Measurements from ENCODE around the gene LIMS1. TPM values are rescaled to one million over a fixed set of nuclear protein-coding genes. Genes with fewer than 3 reads are reported as not detected.
"Not testable (repeated sequence)": the region's sequence is repeated elsewhere in the genome, so short reads cannot be mapped to it uniquely, and the experiment has no call there.

LIMS1 gene
- total RNA-seq, 2 experiments from 2014 or later: 47.4 to 52.2 TPM

GRCh38 chr2:108676522-108676921 lies 142.3 kb downstream of the LIMS1 start:
- CTCF ChIA-PET, POLR2A ChIA-PET: not testable (repeated sequence)

- POLR2A ChIA-PET, CTCF ChIA-PET: not testable (repeated sequence)
These were observed 143.0 kb downstream of the LIMS1 start for GRCh38 chr2:108677239-108677744.

- CTCF ChIA-PET, POLR2A ChIA-PET: not testable (repeated sequence)
These were observed 144.0 kb downstream of the LIMS1 start for GRCh38 chr2:108678198-108678651.

- CTCF ChIA-PET: interaction anchor here (0.6 kb wide), 2 partner anchors 27 to 48 kb away, joined by 3 read pairs; no protein-coding TSS in a partner anchor
- POLR2A ChIA-PET: not testable (repeated sequence)
These were observed 146.5 kb downstream of the LIMS1 start for GRCh38 chr2:108680805-108681204.

GRCh38 chr2:108688818-108689756 lies 154.8 kb downstream of the LIMS1 start:
- CTCF ChIA-PET, POLR2A ChIA-PET: not testable (repeated sequence)

GRCh38 chr2:108690001-108690400 lies 155.7 kb downstream of the LIMS1 start:
- POLR2A ChIA-PET, CTCF ChIA-PET: not testable (repeated sequence)

- CTCF ChIA-PET: no interaction called here
- POLR2A ChIA-PET: no interaction called here
These were observed 157.2 kb downstream of the LIMS1 start for GRCh38 chr2:108691447-108691846.

- ChIA-PET POLR2A (no interaction called here), CTCF (no interaction called here)
These were observed 166.9 kb downstream of the LIMS1 start for GRCh38 chr2:108701208-108701607.

GRCh38 chr2:108701806-108702205 lies 167.5 kb downstream of the LIMS1 start:
- POLR2A ChIA-PET: no interaction called here

GRCh38 chr2:108704871-108705270 lies 170.6 kb downstream of the LIMS1 start:
- ChIA-PET CTCF (no interaction called here), POLR2A (no interaction called here)

More at GRCh38 chr2:108701806-108702205, 167.5 kb downstream of the LIMS1 start:
- CTCF ChIA-PET: no interaction called here

GRCh38 chr2:108707300-108707699 lies 173.0 kb downstream of the LIMS1 start:
- CTCF ChIA-PET: interaction anchor here (0.7 kb wide), 1 partner anchor 544 kb away, joined by 5 read pairs; no protein-coding TSS in a partner anchor
- POLR2A ChIA-PET: no interaction called here

- POLR2A ChIA-PET, CTCF ChIA-PET: not testable (repeated sequence)
These were observed 182.7 kb downstream of the LIMS1 start for GRCh38 chr2:108716971-108717370.

- ChIA-PET POLR2A (interaction anchor here (0.7 to 1.5 kb wide), 3 partner anchors 98 to 270 kb away, joined by 3 to 4 read pairs (median 3); partner anchors contain the start of genes GCC2 and LIMS1), CTCF (interaction anchor here (0.7 kb wide), 1 partner anchor 277 kb away, joined by 3 read pairs; no protein-coding TSS in a partner anchor)
These were observed 185.1 kb downstream of the LIMS1 start, which contains the start of gene RANBP2 for GRCh38 chr2:108719149-108720044. TSS of gene RANBP2 (plus strand) at chr2:108719482. CDS start at chr2:108719607, 125 bp downstream.

GRCh38 chr2:108726048-108726447 lies 191.8 kb downstream of the LIMS1 start:
- POLR2A ChIA-PET, CTCF ChIA-PET: not testable (repeated sequence)

- POLR2A ChIA-PET: not testable (repeated sequence)
These were observed 200.4 kb downstream of the LIMS1 start for GRCh38 chr2:108734656-108735055.

More at GRCh38 chr2:108734656-108735055, 200.4 kb downstream of the LIMS1 start:
- CTCF ChIA-PET: not testable (repeated sequence)

Other genes starting within 250 kb of the LIMS1 start
- not detected for gene SULT1C2, start 245.6 kb upstream of the LIMS1 start, total RNA-seq
- not detected for gene SULT1C4, start 156.5 kb upstream of the LIMS1 start, total RNA-seq
- gene GCC2, start 85.3 kb upstream of the LIMS1 start, total RNA-seq: 10 to 100 TPM; 33.5 to 42.6 TPM
- 10 to 100 TPM; 77.8 to 79.3 TPM for gene RANBP2, start 185.0 kb downstream of the LIMS1 start, total RNA-seq

Measured in activated CD8-positive, alpha-beta memory T cell treated with anti-CD3 and anti-CD28 coated beads for 36 hours (primary cell).